GM19035 (cell line): ENCODE results near the gene TRAPPC3.
"Not testable (repeated sequence)": the region's sequence is repeated elsewhere in the genome, so short reads cannot be mapped to it uniquely, and the experiment has no call there.

Source experiments
- ATAC-seq: cut with Tn5 transposase; IDR thresholded peaks from one replicate; pipeline ENCODE4 v1.9.1; 2021; ENCODE audit not compliant: unreplicated experiment

Gene TRAPPC3

DNA sequence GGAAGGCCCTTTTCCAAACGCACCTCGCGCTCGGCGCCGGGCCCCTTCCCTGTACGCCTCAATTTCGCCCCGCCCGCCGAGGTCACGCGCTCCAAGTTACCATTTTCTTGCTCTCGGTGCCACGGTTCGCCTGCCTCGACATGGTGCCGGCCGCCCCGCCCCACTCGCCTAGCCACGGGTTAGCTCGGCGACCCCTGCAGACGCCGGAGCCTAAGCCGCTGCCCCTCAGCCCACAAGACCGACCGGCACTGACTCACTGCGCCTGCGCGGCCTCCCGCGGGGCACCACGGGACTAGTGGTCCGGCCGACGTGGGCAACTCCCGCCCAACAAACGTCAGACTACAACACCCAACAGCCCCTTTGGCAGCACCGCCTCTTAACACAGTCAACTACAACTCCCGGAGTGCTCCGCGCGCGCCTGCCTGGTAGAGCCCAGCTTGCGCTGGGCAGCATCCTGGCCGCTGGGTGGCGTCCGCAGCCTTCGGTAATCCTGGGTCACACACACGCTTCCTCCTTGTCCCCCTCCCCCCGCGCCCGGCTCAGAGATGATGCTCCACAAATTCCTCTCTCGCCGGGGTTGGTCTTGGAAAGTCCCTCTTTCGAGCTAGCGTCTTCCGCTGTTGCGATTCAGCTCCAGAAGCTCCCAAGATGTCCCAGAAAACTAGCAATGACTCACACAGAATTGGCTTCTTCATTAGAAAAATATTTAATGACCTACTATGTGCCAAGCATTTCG is at the start of gene TRAPPC3:
Gene TRAPPC3 (minus strand): TSS at position 250 of the 736 bp plus-strand sequence. CDS start 108 bp downstream, at position 142.
- peak; percentile 88 for ATAC-seq

DNA sequence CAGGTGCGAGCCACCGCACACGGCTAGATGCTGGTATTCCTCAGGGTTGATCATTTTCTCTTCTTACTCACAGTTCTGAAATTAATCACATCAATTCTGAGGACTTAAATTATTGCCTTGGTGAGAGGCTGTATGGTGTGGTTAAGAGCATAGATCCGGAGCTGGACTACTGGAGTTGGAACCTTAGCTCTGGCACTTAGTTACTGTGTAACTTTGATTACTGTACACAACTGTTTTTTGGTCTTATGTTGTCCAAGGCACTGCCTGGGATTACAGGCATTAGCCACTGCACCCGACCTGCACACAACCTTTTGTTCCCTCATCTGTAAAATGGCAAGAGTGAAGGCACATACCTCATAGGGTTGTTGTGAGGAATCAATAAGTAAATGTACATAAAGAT is 49.4 kb upstream of the TRAPPC3 start:
- no peak for ATAC-seq

DNA sequence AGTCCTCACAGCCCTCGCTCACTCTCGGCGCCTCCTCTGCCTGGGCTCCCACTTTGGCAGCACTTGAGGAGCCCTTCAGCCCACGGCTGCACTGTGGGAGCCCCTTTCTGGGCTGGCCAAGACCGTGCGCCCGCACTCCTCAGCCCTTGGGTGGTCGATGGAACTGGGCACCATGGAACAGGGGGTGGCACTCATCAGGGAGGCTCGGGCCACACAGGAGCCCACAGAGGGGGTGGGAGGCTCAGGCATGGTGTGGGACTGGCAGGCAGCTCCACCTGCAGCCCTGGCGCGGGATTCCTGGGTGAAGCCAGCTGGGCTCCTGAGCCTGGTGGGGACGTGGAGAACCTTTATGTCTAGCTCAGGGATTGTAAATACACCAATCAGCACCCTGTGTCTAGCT is 47.5 kb upstream of the TRAPPC3 start:
- not testable (repeated sequence) for ATAC-seq

DNA sequence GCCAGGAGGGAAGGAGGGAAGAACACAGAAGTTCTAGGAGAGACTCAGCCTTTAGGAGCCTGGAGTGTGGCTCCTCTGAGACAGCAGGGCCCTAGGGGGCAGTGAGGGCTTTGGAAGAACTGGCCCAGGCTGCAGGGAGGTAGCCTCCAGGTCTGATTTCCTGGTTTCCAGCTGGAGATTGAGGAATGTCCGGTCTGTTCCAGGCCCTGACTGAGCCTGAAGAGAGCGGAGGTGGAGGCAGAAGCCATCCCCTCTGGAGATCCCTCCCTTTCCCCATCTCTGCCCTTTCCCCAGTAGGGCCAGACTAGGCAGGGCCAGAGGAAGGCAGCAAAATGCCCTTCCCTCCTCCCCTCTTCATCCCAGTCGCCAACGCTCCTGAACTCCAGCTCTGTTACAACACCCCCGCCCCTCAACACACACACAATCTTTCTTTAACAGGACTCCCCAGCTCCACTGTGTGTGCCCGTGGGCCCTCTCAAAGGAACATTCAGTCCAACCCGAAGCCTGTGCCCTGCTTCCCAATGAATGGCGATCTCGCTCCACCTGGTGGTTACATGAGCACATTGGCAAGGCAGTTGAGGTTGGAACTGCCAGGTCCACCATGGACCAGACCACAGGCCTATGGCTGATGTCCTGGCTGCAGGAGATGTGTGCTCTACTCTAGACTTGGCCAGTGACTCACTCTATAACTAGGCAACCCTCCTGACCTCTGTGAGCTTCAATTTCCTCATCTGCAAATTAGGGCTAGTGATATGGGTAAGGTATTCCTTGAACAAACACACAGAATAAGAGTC is 38.7 kb upstream of the TRAPPC3 start:
- peak; percentile 55 for ATAC-seq

DNA sequence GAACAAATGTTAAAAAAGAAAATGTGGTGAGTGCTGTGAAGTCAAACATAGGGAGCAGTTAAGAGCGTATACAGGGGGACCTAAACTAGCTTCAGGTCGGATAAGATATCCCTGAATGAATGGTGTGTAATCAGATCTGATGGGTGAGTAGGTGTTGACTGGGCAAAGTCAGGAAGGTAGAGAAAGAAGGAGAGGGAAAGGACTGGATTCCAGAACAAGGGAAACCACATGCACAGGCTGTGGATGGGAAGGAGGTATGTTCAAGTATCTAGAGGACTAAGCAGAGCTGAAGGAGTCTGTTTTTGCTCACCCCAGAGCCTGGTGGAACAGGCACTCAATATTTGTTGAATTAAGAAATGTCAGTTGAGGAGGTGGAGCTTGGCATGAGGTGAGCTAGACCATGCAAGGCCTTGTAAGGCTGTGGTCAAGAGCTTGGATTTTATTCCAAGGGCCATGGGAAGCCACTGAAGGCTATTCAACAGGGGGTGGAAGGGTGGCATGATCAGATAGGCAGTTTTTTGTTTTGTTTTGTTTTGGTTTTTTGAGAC is 34.1 kb upstream of the TRAPPC3 start:
- no peak for ATAC-seq

DNA sequence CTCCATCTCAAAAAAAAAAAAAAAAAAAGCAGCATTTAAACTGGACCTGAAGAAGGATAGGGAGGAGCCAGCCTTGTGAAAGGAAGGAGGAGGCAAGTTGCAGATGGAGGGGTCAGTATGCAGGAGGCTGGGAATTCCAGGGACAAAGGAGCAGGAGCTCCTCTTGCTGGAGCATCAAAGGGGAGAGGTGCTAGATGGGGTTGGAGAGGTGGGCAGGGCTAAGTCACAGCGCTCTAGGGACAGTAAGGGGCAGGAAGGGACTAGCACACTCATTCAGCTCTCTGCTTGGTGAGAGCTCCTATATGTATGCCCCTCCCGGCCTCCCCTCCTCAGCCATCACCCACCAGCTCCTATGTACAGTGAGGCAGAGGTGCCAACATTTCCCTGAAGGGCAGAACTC is 33.4 kb upstream of the TRAPPC3 start:
- ATAC-seq = no peak

DNA sequence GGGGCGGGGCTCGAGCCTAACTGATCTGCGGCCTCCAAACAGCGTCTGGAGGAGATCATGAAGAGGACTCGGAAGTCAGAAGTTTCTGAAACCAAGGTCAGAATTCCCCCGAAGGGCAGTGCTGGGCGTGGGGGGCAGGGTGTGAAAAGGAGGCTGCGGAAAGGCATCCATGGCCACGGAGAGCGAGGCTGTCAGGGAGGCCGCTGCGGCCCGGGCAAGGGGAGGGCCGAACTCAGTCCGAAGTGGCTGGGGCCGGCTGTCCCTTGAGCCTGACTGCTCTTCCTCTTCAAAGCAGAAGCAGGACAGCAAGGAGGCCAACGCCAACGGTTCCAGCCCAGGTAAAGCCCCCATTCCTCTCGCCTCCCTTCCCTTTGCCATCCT is 29.9 kb upstream of the TRAPPC3 start:
- ATAC-seq = no peak

DNA sequence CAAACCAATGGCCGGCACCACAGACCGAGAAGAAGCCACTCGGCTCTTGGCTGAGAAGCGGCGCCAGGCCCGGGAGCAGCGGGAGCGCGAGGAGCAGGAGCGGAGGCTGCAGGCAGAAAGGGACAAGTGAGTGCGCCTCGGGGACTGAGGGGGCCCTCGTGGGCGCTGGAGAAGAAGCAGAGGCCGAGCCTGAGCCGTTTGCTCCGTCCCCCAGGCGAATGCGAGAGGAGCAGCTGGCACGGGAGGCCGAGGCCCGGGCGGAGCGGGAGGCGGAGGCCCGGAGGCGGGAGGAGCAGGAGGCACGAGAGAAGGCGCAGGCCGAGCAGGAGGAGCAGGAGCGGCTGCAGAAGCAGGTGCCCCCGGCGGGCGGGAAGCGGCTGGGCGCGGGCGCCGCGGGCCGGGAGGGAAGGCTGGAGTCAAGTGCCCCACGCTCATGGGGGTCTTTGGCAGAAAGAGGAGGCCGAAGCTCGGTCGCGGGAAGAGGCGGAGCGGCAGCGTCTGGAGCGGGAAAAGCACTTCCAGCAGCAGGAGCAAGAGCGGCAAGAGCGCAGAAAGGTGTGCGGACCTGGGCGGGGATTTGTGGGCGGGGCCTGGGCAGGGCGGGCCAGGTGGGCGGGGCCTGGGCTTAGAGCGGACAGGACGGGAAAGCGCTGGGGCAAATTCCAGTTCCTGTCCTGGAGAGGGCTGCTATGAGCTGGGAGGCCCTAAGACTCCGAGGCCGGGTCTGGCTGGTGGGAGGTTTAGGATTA is 29.4 kb upstream of the TRAPPC3 start:
- no peak for ATAC-seq

DNA sequence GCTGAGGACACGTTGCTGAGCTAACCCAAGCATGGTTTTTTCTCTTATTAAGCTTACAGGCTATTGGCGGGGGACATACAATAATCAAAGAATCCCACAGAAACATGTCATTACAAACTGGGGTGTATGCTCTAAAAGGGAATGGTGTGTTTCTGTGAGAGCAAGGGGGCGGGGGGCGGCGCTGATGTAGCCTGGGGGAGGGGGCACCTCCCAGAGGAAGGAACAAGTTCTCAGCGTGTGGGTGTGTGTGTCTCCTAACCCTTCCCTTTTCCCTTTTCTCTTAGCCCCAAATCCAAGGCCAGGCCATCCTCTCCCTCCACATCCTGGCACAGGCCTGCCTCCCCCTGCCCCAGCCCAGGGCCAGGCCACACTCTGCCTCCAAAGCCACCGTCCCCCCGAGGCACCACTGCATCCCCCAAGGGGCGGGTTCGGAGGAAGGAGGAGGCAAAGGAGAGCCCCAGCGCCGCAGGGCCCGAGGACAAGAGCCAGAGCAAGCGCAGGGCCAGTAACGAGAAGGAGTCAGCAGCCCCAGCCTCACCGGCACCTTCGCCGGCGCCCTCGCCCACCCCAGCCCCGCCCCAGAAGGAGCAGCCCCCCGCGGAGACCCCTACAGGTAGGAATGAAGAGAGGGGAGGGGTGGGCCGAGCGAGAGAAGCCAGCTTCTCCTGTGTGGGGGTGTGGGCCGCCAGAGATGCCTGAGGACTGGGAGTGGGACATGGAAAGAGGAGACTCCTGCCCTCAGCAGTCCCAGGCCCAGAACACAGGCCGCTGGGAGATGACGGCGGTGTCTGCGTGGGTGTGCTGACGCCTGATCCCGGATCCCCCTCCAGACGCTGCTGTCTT is 28.5 kb upstream of the TRAPPC3 start:
- ATAC-seq = no peak

DNA sequence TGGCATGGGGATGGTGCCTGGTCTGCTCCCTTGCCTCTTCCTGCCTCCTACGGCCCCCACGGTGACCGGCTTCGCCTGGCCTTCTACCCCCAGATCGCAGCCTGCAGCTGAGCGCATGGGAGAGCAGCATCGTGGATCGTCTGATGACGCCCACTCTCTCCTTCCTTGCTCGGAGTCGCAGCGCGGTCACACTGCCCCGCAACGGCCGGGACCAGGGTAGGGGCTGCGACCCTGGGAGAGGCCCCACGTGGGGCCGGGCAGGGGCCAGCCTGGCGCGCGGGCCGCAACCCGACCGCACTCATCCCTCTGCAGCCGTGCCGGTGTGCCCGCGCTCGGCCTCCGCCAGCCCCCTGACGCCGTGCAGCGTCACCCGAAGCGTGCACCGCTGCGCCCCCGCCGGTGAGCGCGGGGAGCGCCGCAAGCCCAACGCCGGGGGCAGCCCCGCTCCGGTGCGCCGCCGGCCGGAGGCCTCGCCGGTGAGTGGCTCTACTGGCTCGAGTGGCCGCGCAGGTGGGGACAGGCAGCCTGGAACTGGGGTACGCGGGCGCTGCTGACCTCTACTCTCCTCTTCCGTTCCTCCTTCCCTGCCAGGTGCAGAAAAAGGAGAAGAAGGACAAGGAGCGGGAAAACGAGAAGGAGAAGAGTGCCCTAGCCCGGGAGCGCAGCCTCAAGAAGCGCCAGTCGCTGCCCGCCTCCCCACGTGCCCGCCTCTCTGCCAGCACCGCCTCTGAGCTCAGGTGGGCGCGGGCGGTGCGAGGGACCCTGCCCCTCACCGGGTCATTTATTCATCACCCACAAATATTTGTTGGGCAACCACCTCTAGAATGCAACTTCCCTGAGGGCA is 27.0 kb upstream of the TRAPPC3 start:
- no peak for ATAC-seq

DNA sequence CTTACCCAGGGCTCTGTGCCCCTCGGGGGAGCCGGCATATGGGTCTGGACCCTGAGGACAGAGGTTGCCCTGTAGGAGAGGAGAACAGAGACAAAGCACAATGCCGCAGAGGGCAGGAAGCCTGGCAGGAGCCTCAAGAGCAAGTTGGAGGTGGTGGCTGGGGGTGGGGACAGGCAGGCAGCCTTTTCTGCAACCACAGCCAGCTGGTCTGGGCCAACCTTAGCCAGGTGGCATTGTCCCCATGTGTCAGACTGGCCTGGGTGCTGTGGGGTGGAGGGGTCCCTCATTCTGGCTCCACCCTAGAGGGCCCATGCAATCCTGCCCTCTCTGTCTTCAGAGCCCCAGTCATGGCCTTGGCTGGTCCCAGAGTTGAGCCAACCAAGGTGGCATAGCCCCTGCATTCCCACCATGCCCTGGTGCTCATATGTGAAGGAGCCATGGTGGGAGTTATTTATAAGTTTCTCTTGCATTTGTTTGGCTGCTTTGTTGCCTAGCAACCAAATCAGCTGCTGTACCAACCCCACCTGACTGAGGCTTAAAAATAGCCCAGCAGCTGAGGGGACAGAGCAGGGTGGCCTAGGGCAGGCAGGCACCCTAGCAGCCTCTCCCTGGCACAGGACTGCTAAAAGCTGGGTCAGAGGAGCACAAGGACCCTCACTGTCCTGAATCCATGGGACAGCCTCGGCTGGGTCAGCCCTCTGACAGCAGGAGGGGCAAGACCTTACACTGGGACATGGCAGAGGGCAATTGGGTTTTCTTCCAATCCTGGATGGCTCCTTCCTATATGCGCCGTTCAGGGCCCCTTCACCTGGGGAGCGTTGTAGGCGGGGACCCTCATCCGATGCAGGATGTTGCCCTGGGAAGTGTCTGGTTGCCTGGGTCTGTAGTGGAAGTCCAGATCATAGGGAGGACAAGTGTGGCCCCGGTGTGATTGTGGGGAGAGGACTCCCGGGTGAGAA is 26.1 kb upstream of the TRAPPC3 start:
- no peak for ATAC-seq

DNA sequence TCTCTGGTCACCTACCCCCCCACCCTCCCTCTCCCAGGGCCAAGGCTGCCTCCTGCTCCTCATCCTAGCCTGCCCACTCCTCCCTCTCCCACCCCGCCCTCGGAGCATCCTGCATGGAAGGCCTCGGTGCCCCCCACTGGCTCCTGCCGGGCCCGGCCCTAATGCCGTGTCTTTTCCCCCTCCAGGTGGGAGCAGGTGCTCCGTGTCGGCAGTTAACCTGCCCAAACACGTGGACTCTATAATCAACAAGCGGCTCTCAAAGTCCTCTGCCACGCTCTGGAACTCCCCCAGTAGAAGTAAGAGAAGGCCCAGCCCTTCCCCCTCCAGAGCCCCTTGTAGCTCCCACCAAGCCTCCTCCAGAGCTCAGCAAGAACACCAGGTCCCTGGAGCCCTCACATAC is 25.4 kb upstream of the TRAPPC3 start:
- ATAC-seq = no peak

DNA sequence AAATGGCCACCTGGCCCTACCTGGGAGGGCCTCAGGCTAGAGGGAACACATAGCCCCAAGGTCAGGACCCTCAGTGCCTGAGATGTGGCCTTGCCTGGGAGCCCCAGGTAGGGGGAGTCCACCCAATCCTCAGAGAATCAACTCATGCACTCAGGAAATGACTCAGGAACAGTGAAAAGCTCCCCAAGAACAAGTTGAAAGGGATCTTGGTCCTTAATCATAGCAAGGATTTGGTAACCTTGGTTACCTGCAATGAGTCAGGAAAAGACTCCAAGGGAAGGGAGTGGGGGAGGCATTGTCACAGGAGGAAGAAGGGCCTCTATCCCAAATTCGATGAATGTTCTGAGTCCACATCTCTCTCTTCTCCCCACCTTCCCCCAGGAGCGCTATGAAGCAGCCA is 23.7 kb upstream of the TRAPPC3 start:
- no peak for ATAC-seq

DNA sequence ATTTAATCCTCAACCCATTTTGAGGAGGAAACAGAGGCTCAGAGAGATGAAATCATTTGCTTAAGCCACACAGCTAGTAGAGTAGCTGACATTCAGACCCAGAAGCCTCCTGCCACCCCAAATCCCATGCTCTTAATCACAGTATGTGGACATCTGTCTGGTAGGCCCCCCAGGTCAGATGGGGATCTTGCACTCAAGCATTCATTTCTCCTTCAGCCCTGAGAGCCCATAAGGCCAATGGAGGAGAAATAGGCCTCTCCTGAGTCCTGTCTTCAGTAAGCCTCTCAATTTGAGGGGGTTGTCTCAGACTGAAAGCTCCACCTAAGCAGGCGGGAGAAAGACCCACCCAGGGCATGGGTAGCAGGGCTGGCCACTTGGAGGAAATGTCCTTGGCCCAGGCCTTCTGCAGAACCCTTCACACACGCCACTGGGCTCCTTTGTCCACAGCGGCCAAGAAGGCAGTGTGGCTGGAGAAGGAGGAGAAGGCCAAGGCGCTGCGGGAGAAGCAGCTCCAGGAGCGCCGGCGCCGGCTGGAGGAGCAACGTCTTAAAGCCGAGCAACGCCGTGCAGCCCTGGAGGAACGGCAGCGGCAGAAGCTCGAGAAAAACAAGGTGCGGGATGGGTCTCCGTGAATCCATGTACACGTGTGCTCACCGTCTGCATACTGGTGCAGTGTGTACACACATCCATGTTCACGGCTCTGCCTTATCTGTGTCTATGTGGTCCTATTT is 22.9 kb upstream of the TRAPPC3 start:
- ATAC-seq = no peak

DNA sequence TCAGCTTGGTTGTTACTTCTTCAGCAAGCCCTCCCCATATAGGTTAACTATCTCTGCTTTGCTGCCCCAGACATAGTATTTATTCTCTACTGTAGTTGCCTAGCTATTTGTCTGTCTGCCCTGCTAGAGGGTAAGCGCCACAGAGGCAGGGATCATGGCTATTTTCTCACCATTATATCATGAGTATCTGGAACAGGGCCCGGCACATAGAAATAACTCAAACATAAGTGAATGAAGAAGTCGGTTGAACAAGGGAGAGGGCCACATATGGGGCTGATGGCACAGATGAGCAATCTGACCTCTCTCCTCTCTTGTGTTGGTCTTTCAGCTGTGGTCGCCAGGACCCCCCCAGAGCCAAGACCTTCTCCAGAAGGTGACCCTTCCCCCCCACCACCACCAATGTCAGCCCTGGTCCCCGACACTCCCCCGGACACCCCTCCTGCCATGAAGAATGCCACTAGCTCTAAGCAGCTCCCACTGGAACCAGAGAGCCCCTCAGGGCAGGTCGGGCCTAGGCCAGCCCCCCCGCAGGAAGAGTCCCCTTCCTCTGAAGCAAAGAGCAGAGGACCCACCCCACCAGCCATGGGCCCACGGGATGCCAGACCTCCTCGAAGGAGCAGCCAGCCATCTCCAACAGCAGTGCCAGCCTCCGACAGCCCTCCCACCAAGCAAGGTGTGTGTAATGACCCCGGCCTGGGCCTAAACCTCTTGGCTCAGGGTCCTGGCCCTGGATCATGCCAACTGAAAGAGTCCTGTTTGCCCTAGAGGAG is 21.5 kb upstream of the TRAPPC3 start:
- ATAC-seq = no peak

DNA sequence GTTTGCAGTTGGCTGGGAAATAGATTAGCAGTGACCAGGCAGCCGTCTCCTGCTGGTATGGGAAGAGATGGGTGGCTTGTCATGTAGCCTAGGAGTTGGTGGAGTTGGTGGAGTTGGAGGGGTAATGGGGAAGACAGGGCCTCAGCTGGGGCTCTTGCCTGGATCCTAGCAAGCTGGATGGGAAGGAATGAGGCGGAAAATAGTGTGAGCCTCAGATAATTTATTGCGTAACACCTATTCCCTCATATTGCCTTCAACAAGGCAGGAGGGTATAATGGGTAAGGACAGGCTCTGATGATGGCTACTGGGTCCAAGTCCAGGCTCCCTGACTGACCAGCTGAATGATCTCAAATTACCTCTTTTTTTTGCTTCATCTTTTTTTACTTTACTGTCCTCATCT is 19.2 kb upstream of the TRAPPC3 start:
- no peak for ATAC-seq
